ENCODE data around the gene IQCK. TPM values are rescaled to one million over a fixed set of nuclear protein-coding genes. Genes with fewer than 3 reads are reported as not detected.
A peak's percentile ranks its signal among the peaks of the same experiment; 100 is the strongest.

Gene IQCK
- total RNA-seq, 3 donors from 2014 or later, result 25.9 to 63.8 (median 34.7) TPM

DNA sequence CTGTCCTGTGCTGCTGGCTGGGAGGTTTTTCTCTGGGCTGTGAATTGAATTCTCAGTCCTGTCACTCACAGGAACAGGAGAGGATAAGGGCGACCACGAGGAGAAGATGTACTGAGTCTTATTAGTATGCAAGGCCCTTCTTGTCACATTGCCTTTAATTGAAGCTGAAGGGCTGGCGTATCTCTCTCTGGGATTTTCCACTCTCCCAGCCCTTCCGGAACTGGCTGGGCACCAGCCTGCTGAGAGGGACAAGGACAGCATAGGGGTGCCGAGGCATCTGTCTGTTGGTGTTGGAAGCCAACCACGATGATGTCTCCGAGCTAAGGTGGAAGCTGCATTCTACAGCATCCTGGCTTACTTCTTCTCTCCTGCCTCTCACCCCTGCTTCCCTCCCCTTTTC, 133.4 kb downstream of the IQCK start:
- Histone ChIP-seq H3K4me1 (no peaks in the 10 kb centered on the region), H3K36me3 (no peaks in the 10 kb centered on the region), H3K4me3 (no peak overlapping the region), H3K9me3 (no peaks in the 10 kb centered on the region), H3K27ac (peak overlapping the region in 1 of 2 donors; percentile 8), H3K27me3 (no peaks in the 10 kb centered on the region)
- TF ChIP-seq POLR2A (IDR thresholded peaks at IDR 0.05) (no peak), POLR2AphosphoS5 (IDR thresholded peaks at IDR 0.05) (no peak)
- TF ChIP-seq, protein P1, sequence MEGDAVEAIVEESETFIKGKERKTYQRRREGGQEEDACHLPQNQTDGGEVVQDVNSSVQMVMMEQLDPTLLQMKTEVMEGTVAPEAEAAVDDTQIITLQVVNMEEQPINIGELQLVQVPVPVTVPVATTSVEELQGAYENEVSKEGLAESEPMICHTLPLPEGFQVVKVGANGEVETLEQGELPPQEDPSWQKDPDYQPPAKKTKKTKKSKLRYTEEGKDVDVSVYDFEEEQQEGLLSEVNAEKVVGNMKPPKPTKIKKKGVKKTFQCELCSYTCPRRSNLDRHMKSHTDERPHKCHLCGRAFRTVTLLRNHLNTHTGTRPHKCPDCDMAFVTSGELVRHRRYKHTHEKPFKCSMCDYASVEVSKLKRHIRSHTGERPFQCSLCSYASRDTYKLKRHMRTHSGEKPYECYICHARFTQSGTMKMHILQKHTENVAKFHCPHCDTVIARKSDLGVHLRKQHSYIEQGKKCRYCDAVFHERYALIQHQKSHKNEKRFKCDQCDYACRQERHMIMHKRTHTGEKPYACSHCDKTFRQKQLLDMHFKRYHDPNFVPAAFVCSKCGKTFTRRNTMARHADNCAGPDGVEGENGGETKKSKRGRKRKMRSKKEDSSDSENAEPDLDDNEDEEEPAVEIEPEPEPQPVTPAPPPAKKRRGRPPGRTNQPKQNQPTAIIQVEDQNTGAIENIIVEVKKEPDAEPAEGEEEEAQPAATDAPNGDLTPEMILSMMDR (IDR thresholded peaks at IDR 0.05), result no peak
- no peak for DNase-seq (ENCODE audit: low spot score in 2 of 2)
- intact Hi-C loops (cut with DNase I; ENCODE audit: low total_unique reads), result no loop called here

DNA sequence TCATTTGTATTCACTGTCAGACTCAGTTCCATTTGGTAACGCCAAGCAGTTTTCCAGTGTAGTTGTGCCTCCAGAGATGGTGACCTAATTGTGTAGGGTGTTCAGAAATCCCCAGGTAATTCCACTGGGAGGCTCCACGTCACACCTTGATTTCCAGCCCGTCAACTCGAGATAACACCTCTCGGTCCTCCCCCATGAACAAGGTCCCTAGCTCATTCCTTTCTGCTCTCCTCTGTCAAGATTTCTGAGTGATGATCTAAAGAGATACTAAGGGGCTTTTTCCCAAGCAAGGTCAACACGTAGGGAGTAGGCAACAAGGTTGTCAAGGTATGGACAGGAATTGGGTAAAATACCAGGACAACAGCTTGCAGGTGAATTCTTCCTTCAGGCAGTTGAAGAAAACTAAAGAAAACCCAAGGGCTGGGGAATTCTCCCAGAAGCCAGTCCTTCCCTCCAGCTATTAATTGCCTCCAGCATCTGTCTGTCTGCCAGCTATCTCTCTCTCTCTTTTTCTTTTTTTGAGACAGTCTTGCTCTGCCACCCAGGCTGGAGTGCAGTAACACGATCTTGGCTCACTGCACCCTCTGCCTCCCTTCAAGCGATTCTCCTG, 135.2 kb downstream of the IQCK start:
- Histone ChIP-seq H3K4me3 (no peak overlapping the region), H3K27ac (no peak overlapping the region), H3K9me3 (no peaks in the 10 kb centered on the region), H3K4me1 (no peaks in the 10 kb centered on the region), H3K27me3 (no peaks in the 10 kb centered on the region), H3K36me3 (no peaks in the 10 kb centered on the region)
- no peak for DNase-seq (ENCODE audit: low spot score in 2 of 2)
- TF ChIP-seq, protein P1 (IDR thresholded peaks at IDR 0.05), result no peak
- TF ChIP-seq POLR2A (IDR thresholded peaks at IDR 0.05) (no peak), POLR2AphosphoS5 (IDR thresholded peaks at IDR 0.05) (no peak)
- intact Hi-C loops (cut with DNase I; ENCODE audit: low total_unique reads), result no loop called here

DNA sequence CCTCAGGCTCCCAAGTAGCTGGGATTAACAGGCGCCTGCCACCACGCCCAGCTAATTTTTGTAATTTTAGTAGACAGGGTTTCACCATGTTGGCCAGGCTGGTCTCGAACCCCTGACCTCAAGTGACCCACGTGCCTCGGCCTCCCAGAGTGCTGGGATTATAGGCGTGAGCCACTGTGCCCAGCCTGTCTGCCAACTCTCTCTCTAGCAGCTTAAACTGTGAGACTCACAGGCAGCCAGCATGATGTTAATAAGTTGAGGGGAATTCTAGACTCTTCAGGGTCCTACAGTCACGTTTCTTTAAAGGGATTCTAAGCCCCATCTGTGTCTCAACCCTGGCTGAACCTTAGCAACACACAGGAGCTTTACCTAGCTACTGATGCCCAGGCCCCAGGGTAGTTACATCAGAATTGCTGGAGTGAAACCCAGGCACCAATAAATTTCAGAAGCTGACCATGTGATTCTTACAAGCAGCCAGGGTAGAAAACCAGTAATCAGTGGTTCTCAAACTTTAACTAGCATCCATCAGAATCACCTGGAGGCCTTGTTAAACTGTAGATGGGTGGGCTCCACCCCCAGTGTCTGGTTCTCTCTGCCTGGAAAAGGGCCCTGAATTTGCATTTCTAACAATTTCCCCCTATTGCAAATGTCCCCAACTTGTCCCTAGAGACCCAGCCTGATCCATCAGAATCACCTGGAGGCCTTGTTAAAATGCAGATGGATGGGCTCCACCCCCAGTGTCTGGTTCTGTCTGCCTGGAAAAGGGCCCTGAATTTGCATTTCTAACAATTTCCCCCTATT, 135.9 kb downstream of the IQCK start:
- no peaks in the 10 kb centered on the region for H3K9me3 ChIP-seq
- peak overlapping the region in 1 of 2 donors; percentile 30 for H3K27ac ChIP-seq
- intact Hi-C loops (cut with DNase I; ENCODE audit: low total_unique reads), result no loop called here
- H3K4me1 ChIP-seq, result no peaks in the 10 kb centered on the region
- H3K4me3 ChIP-seq, result no peak overlapping the region
- no peaks in the 10 kb centered on the region for H3K27me3 ChIP-seq
- no peak for DNase-seq (ENCODE audit: low spot score in 2 of 2)
- H3K36me3 ChIP-seq, result no peaks in the 10 kb centered on the region
- no peak for TF ChIP-seq POLR2A (IDR thresholded peaks at IDR 0.05)
- TF ChIP-seq, protein P1 (IDR thresholded peaks at IDR 0.05), result no peak
- TF ChIP-seq POLR2AphosphoS5 (IDR thresholded peaks at IDR 0.05), result no peak

DNA sequence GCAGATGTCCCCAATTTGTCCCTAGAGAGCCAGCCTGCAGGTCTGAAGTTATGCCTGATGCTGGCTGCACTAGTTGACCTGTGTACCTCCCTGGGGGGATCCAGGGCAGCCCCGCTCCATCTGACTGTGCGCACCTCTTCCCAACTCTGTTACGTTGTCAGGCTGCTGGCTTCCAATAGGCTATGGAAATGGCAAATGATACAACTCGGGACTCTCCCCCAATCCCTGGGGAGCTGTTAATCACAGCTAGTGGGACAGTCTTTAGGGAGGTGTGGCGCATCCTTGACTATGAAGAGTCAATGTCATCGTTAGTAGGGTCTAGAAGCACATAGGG, 136.4 kb downstream of the IQCK start:
- Histone ChIP-seq H3K27me3 (no peaks in the 10 kb centered on the region), H3K4me1 (peaks cover 0 to 5% of the 10 kb centered on the region in 2 donors), H3K9me3 (no peaks in the 10 kb centered on the region), H3K27ac (peak overlapping the region in 1 of 2 donors; percentile 30), H3K36me3 (no peaks in the 10 kb centered on the region), H3K4me3 (no peak overlapping the region)
- intact Hi-C loops (cut with DNase I; ENCODE audit: low total_unique reads), result no loop called here
- TF ChIP-seq, protein P1 (IDR thresholded peaks at IDR 0.05), result no peak
- TF ChIP-seq POLR2A (IDR thresholded peaks at IDR 0.05) (no peak), POLR2AphosphoS5 (IDR thresholded peaks at IDR 0.05) (no peak)
- no peak for DNase-seq (ENCODE audit: low spot score in 2 of 2)

DNA sequence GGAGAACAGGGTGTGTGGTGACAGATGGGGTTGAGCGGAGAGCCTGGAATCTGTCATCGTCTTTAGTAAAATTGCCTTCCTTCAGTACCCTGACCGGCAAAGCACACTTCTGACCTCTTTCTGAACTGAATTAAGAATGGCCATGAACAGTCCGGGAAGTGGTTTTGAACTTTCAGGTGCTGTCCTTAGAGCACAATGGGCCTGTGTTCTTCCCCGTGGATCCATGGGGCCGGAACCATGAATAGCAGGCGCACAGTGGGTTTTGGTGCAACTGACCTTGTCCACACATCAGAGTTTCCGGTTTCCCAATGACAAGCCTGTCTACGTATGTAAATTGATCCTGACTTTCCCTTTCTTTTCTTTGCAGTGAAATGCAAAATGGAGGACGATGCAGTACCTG, 138.0 kb downstream of the IQCK start:
- Histone ChIP-seq H3K27ac (peak overlapping the region in 1 of 2 donors; percentile 59), H3K27me3 (no peaks in the 10 kb centered on the region)
- intact Hi-C loops (cut with DNase I; ENCODE audit: low total_unique reads), result no loop called here

More for the DNA sequence above, 138.0 kb downstream of the IQCK start:
- H3K4me3 ChIP-seq, result no peak overlapping the region
- TF ChIP-seq POLR2AphosphoS5 (IDR thresholded peaks at IDR 0.05) (no peak), POLR2A (IDR thresholded peaks at IDR 0.05) (no peak)
- TF ChIP-seq, protein P1 (IDR thresholded peaks at IDR 0.05), result no peak
- H3K36me3 ChIP-seq, result no peaks in the 10 kb centered on the region
- peaks cover 0 to 5% of the 10 kb centered on the region in 2 donors for H3K4me1 ChIP-seq
- no peak for DNase-seq (ENCODE audit: low spot score in 2 of 2)
- no peaks in the 10 kb centered on the region for H3K9me3 ChIP-seq

All from breast epithelium (tissue), 4 donors.